ENCODE data around the gene GPR4. TPM values are rescaled to one million over a fixed set of nuclear protein-coding genes. Genes with fewer than 3 reads are reported as not detected.

Gene GPR4
- total RNA-seq, 1 experiment from 2014 or later = 0.23 TPM

- no peaks in the 10 kb centered on the region; the same call in 1 of the 2 replicates for H3K27me3 ChIP-seq (ENCODE audit: control insufficient read depth, insufficient read depth, low read length)
- no peak for TF ChIP-seq POLR2AphosphoS5 (IDR thresholded peaks at IDR 0.05; ENCODE audit: low read depth, low read length)
- no peak for TF ChIP-seq REST (IDR thresholded peaks at IDR 0.05; ENCODE audit: insufficient read depth in 1 of 2, low read depth in 2 of 2, low read length in 1 of 2)
- TF ChIP-seq CTCF (IDR thresholded peaks at IDR 0.05) = no peak
- no peak for TF ChIP-seq TCF7L2 (IDR thresholded peaks at IDR 0.05; ENCODE audit: low read depth, low read length)
- no peak for TF ChIP-seq SIN3A (IDR thresholded peaks at IDR 0.05; ENCODE audit: borderline replicate concordance, insufficient read depth, low read depth, low read length)
- no peaks in the 10 kb centered on the region for H3K36me3 ChIP-seq (ENCODE audit: control insufficient read depth, insufficient read depth, low read length)
- CTCF ChIA-PET = interaction anchor here (0.6 kb wide), 1 partner anchor 44 kb away, joined by 3 read pairs; no protein-coding TSS in a partner anchor
- H3K9me3 ChIP-seq (ENCODE audit: control insufficient read depth, insufficient read depth, low read depth, low read length) = no peaks in the 10 kb centered on the region
- peak overlapping the region in 1 of 2 experiments; percentile 23; a peak in 2 of 4 replicates for H3K4me3 ChIP-seq (ENCODE audit: low read depth in 2 of 2, low read length in 2 of 2)
- ATAC-seq (peak; percentile 20; the same call in 1 of the 2 replicates), DNase-seq (ENCODE audit: low read depth, low spot score) (no peak)
- BruUV-seq (replicated peaks) = no TSS peak
- peaks cover 3% of the 10 kb centered on the region; the same call in 1 of the 2 replicates for H3K4me1 ChIP-seq (ENCODE audit: control insufficient read depth, insufficient read depth, low read length)
- intact Hi-C loops (cut with micrococcal nuclease; ENCODE audit: unreplicated experiment) (no loop called here), in situ Hi-C loops (cut with HindIII; ENCODE audit: low pct_unique_long_range_greater_than_20kb, low sequenced_read_pairs) (no loop called here)
- POLR2A ChIA-PET = no interaction called here
- H3K27ac ChIP-seq (ENCODE audit: low read length) = peak overlapping the region; percentile 17; the same call in 1 of the 2 replicates
These were observed 3.6 kb downstream of the GPR4 start for GRCh38 chr19:45598267-45599001.

- BruUV-seq (replicated peaks) = no TSS peak
- ChIA-PET CTCF (interaction anchor here (0.6 kb wide), 2 partner anchors 45 to 113 kb away, joined by 3 to 8 read pairs; no protein-coding TSS in a partner anchor), POLR2A (no interaction called here)
- no peak for DNase-seq (ENCODE audit: low read depth, low spot score)
- Histone ChIP-seq H3K27ac (ENCODE audit: low read length) (peak overlapping the region; percentile 17; the same call in 1 of the 2 replicates), H3K27me3 (ENCODE audit: control insufficient read depth, insufficient read depth, low read length) (no peaks in the 10 kb centered on the region; the same call in 1 of the 2 replicates), H3K9me3 (ENCODE audit: control insufficient read depth, insufficient read depth, low read depth, low read length) (no peaks in the 10 kb centered on the region), H3K36me3 (ENCODE audit: control insufficient read depth, insufficient read depth, low read length) (no peaks in the 10 kb centered on the region), H3K4me1 (ENCODE audit: control insufficient read depth, insufficient read depth, low read length) (peaks cover 3% of the 10 kb centered on the region; the same call in 1 of the 2 replicates), H3K4me3 (ENCODE audit: low read depth in 2 of 2, low read length in 2 of 2) (no peak overlapping the region; a peak in 1 of 4 replicates)
- ATAC-seq = no peak
- no peak for TF ChIP-seq SIN3A (IDR thresholded peaks at IDR 0.05; ENCODE audit: borderline replicate concordance, insufficient read depth, low read depth, low read length)
- TF ChIP-seq POLR2AphosphoS5 (IDR thresholded peaks at IDR 0.05; ENCODE audit: low read depth, low read length) = no peak
- TF ChIP-seq TCF7L2 (IDR thresholded peaks at IDR 0.05; ENCODE audit: low read depth, low read length) = no peak
- TF ChIP-seq CTCF (IDR thresholded peaks at IDR 0.05) = no peak
- no peak for TF ChIP-seq REST (IDR thresholded peaks at IDR 0.05; ENCODE audit: insufficient read depth in 1 of 2, low read depth in 2 of 2, low read length in 1 of 2)
- intact Hi-C loops (cut with micrococcal nuclease; ENCODE audit: unreplicated experiment) (no loop called here), in situ Hi-C loops (cut with HindIII; ENCODE audit: low pct_unique_long_range_greater_than_20kb, low sequenced_read_pairs) (no loop called here)
These were observed 4.4 kb downstream of the GPR4 start for GRCh38 chr19:45597425-45598111.
